COR-L47 (cell line): ENCODE data around the gene CEP112.

ENCODE experiments used
- DNase-seq: peaks from one replicate; lab custom pipeline; 2025; lab: John Stamatoyannopoulos, UW

CEP112 gene

GRCh38 chr17:66191593-66192377 is at the start of gene CEP112:
CEP112 (minus strand) TSS chr17:66192133.
- peak; percentile 92 for DNase-seq

DNA sequence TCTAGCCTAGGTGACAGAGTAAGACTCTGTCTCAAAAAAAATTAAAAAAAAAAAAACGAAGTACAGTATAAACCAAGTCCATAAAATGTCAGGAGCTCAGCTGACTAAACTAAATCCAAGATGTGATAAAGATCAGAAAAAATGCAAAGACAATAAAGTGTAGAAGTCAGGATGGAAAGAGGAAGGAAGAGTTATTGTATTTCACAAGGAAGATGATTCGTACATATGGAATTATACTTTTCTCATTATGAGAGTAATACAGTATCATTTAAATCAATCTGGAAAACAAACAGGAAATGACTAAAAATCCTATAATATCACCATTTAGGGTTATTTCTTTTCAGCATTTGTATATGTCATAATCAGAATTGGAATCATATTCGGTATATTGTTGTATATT is 48.7 kb upstream of the CEP112 start:
- no peak for DNase-seq

DNA sequence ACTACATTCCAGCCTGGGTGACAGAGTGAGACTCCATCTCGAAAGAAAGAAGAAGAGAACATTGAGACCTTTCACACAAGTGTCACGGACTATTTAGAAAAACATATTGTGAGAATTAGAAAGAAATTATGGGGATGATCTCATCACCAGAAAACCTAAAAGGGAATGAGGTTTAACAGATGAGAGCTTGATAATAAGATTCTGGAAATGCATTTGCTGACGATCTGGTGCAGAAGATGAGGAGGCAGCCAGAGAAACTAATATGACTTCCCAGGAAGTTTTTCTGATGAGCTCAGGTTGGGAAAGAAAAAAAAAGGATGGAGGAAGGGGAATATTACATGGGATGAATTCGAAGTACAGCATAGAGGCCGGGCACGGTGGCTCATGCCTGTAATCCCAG is 48.1 kb upstream of the CEP112 start:
- no peak for DNase-seq

DNA sequence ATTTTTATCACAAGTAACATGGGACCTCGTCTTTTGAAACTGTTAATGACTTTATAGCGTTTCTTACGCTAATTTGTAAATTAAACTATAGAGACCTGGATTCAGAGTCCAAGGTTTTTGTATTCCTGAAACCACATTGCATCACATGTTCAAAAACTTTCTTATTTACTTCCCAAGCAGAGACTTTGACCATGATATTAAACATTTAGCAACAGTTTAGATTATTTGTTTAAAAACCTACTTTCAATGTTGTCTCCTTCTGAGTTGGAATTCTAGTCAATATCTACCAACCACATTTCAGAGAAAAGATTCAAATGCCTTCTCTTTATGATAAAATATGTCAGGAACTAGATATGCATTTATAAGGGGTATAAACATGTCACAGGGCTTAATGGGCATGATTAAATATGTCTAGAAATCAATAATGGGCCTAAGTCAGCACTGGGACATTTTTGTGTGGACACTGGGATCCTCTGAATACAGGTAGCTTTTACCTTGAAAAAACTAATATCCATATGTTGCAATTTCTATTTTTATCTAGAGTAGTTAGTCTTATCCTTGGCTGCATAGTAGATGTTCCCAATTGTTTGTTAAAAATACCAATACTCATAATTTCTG is 43.6 kb upstream of the CEP112 start:
- DNase-seq, result no peak

DNA sequence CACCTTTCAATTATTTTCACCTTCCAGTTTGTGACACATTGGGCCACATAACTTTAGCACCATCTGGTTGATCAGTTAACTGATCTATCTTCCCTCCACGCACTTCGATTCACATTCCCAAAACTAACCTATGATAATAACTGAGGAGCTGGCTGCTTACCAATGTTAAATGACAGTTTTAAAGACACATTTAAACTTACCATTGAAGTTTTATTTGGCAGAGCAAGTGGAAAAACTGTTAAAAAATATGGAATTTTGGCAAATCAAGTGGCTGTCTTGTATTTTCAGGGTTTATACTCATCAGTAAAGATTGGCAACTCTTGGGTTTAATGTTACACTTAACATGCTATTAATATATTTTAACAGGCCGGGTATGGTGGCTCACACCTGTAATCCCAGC is 42.7 kb upstream of the CEP112 start:
- no peak for DNase-seq

- no peak for DNase-seq
Observed at GRCh38 chr17:66233023-66233753, 41.3 kb upstream of the CEP112 start.

- DNase-seq, result no peak
Observed at GRCh38 chr17:66230922-66231591, 39.1 kb upstream of the CEP112 start.

- DNase-seq, result no peak
Observed at GRCh38 chr17:66229783-66230538, 38.0 kb upstream of the CEP112 start.

- no peak for DNase-seq
Observed at GRCh38 chr17:66228887-66229782, 37.2 kb upstream of the CEP112 start, which contains the start of gene APOH. APOH (minus strand) TSS chr17:66229415; CDS start chr17:66229379, 36 bp downstream.

DNA sequence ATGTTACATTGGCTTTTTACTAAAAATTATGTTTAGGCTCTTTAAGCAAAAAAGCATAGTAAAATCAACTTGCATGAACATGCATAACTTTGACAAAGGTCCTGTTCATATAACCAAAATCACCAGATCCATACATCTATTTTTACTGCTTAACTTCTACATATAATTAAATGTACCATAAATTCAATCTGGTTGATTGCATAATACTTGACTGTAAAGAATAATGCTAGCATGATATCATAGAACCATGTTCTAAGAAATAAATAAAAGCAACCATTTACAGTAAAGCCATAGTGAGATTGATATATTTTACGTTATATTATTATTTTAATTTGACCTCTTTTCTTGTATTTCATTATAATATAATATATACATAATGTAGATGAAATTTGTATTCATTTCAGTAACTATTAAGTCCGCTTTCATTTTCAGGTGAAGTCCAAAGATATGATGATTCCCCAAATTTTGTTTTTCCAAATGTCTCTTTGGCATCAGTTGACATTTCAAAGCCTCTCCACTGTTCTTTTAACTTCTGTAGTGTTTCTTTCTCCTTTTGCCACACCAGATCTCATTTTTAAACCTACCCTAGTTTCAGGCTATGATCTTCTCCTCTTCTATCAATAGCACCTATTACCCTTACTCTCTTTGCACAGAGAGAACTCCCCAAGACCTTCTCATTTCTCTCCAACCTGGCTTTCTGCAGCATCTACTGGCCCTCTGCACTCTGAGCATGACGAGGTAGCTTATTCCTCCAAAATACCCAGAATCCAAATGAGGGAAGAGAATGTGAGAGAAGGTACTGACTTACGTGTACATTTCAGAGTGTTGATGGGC is 35.5 kb upstream of the CEP112 start:
- DNase-seq, result no peak

- no peak for DNase-seq
Observed at GRCh38 chr17:66222798-66223350, 30.9 kb upstream of the CEP112 start.

DNA sequence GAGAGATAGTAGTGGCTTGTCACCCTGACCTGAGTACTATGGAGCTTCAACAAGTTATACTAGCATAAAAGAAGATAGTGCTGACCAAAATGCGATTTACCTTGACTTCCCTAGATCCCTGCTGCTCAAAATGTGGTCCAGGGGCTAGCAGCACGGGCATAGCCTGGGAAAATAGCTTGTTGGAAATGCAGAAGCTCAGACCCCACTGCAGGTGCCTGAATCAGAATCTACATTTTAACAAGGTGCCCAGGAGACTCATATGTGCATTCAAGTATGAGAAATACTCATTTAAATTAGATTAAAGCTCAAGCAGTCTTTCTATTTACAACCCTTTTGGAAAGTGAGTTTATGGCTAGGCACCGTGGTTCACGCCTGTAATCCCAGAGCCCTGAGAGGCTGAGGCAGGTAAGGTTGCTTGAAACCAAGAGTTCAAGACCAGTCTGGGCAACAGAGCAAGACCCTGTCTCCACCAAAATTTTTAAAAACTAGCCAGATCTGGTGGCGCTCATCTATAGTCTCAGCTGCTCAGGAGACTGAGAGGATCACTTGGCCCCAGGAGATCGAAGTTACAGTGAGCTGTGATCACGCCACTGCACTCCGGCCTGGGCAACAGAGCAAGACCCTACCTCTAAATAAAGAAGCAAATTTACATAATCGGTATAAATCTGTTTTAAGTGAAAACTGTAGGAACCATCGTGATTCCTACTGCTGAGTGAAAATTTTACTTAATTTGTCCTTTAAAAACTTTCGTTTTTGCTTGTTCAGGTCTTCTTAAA is 30.0 kb upstream of the CEP112 start:
- no peak for DNase-seq

DNA sequence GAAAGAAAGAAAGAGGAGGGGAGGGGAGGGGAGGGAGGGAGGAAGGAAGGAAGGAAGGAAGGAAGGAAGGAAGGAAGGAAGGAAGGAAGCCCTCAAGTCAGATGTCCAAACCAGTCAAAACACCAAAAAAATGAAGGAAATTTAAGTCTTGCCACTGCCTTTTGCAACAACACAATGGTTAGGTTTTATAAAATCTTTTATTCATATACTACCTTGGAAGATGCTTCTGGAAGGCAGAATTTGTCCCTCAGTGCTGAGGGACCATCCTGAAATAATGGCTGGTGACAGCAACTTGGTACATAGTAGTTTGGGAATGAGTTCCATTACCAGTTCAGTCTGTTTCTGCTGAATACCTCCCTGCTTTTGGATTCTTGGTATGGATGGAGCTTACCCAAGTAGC is 29.4 kb upstream of the CEP112 start:
- no peak for DNase-seq

DNA sequence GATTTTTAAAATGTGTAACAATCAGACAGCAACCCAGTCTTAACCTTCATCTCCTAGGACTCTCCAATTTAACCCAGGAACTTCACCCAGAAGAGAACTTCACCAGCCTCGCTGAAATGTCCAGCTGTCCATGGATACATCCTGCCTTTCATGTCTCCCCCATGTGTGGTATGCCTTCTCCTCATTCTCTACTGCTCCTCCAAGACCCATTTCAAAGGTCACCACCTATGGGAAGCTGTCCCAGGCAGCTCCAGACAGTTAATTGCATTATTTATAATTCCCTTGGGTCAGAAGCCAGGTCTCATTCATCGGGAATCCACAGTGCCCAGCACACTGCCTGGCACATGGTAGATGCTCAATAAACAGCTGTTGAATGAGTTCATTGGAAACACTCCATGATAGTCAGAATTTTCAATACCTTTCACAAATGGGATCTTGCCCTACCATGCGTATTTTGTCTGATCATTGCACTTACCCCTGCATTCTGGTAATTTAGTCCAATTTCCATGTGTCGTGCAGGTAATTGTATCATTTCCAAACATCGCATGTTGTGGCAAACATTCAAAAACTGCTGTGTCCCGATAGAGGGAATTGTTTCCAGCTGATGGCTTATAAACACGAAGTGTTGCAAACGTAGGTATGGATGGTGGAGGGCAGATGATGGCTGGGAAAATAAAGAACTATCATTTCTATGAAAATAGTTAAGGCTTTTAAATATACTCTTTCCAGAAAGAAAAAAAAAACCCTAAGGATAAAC is 28.3 kb upstream of the CEP112 start:
- DNase-seq, result no peak

DNA sequence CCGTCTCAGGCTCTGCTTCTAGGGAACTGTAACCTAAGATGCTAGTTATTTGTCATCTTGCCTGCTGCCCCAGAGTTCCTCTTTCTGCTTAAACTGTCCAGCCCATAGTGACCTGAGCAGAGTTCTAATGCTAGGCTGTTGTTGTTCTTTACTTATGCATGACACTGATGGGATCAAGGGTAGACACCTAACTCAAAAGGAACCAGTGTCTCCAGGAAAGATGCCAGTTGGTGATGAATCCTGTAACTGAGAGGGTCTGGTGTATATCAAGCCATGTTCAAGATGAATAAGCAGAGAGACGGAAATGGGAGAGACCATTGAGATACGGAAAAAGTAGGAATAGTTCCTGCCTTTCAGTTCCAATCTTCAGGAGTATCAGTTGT is 23.6 kb upstream of the CEP112 start:
- DNase-seq, result no peak

DNA sequence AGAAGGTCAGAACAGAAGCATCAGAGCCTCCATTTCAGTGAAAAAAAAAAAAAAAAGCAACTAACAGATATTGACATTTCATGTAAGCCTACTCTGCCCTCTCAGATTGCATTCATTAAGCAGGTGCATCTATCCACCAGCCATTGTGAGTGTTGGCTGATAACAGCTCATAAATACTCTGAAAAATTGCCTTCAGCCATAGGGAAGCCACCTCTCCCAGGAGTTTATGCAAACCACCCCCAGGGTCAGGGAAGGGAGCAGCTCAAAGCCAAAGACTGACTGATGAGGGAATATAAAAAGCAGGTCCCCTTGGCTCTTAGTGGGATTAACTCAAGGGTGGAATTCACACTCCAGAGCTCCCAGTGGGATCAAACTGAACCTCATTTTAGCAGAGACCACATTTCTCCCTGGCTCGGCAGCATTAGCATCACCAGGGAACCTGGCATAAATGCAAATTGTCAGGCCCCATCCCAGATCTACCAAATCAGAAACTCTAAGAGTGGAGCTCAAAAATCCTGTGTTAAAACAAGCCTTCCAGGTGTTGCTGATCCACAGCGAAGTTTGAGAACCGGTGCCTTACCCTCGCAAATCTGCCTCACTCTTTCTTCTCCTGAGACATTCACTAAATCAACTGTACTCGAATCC is 23.1 kb upstream of the CEP112 start:
- DNase-seq, result peak; percentile 25

DNA sequence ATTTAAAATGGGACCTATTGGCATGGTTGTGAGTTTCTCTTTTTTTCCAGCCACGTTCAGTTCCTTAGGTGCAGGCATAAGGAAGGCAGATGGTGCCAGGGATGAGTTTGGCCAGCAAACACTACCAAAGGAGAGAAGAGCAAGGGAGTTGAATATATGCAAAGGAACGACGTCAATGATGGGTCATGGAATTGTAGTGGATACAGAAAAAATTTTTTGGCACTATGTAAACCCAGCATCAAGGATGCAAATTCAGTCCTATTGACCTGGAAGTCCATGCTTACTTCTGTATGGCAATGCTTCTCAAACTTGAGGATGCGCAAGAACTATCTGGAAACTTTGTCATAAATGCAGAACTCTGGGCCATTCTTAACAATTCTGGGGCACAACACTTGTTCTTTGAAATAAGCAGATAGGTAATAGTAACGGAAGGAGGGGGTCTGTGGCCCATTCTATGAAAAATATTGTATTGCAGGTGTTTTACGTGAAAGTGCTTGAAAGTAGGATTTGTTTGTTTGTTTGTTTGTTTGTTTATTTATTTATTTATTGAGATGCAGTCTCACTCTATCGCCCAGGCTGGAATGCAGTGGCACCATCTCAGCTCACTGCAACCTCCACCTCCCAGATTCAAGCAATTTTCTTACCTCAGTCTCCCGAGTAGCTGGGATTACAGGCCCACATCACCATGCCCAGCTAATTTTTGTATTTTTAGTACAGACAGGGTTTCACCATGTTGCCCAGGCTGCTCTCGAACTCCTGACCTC is 19.3 kb upstream of the CEP112 start:
- no peak for DNase-seq
